PC-9 (cell line): ENCODE results near the gene FLT3. TPM values are rescaled to one million over a fixed set of nuclear protein-coding genes. Genes with fewer than 3 reads are reported as not detected.
"Not testable (repeated sequence)": the region's sequence is repeated elsewhere in the genome, so short reads cannot be mapped to it uniquely, and the experiment has no call there.

ENCODE experiments used
- BruUV-seq: library from RNA; stranded (reverse); fragments of 400-500 nt; replicated peaks from 2 replicates; lab custom pipeline; 2021; lab: Mats Ljungman, UMichigan
- CTCF ChIA-PET: fragments of 300-600 bp; sonication (Branson Sonifier 250); formaldehyde crosslinking; loops from one replicate; lab custom pipeline; 2022; ENCODE audit warnings: antibody characterized with exemption; lab: Charles Lee
- POLR2A ChIA-PET: fragments of 300-600 bp; sonication (Branson Sonifier 250); formaldehyde crosslinking; loops from one replicate; lab custom pipeline; 2022; ENCODE audit warnings: antibody characterized with exemption; ENCODE audit not compliant: unreplicated experiment; lab: Charles Lee
- DNase-seq, 2 experiments: peaks; one replicate each; pipeline versions ENCODE4 v3.0.0 to v3.0.0-alpha.2; 2015 to 2022; ENCODE audit warnings: mixed read lengths in 1 of 2
- H2AFZ ChIP-seq: fragments of 200-600 bp; sonication (generic); 2 replicates; pipeline ENCODE4 v1.8.1; 2017; ENCODE audit warnings: antibody characterized with exemption
- H3F3A ChIP-seq: fragments of 200-600 bp; sonication (generic); 2 replicates; pipeline ENCODE4 v1.8.1; 2017; ENCODE audit warnings: antibody characterized with exemption, mild to moderate bottlenecking, low read depth; ENCODE audit not compliant: insufficient read depth
- H3K27ac ChIP-seq: fragments of 200-600 bp; sonication (generic); 2 replicates; pipeline ENCODE4 v1.6.1; 2016; ENCODE audit warnings: mixed run types
- H3K27me3 ChIP-seq: fragments of 200-600 bp; sonication (generic); 2 replicates; pipeline ENCODE4 v1.6.1; 2016; ENCODE audit warnings: low read depth, mixed run types; ENCODE audit not compliant: insufficient read depth
- H3K36me3 ChIP-seq: fragments of 200-600 bp; sonication (generic); 2 replicates; pipeline ENCODE4 v1.6.1; 2016; ENCODE audit warnings: low read depth, mixed run types
- H3K4me1 ChIP-seq: fragments of 200-600 bp; sonication (generic); replicated peaks from 2 replicates; pipeline ENCODE4 v1.6.1; 2016; ENCODE audit warnings: mixed run types; ENCODE audit not compliant: insufficient read depth
- H3K4me2 ChIP-seq: fragments of 200-600 bp; sonication (generic); 2 replicates; pipeline ENCODE4 v1.6.1; 2017; ENCODE audit warnings: mixed run types
- H3K4me3 ChIP-seq: fragments of 200-600 bp; sonication (generic); 2 replicates; pipeline ENCODE4 v1.6.1; 2016; ENCODE audit warnings: mixed run types
- H3K79me2 ChIP-seq: fragments of 200-600 bp; sonication (generic); 2 replicates; pipeline ENCODE4 v1.6.1; 2017; ENCODE audit warnings: low read depth, mixed run types
- H3K9me2 ChIP-seq: fragments of 200-600 bp; sonication (generic); 2 replicates; pipeline ENCODE4 v1.8.1; 2017; ENCODE audit warnings: mild to moderate bottlenecking; ENCODE audit not compliant: insufficient read depth
- H3K9me3 ChIP-seq: fragments of 200-600 bp; sonication (generic); 2 replicates; pipeline ENCODE4 v1.8.1; 2016; ENCODE audit warnings: low read depth; ENCODE audit not compliant: insufficient read depth
- H4K20me1 ChIP-seq: fragments of 200-600 bp; sonication (generic); 2 replicates; pipeline ENCODE4 v1.8.1; 2017; ENCODE audit not compliant: insufficient read depth
- EZH2 ChIP-seq: fragments of 200-600 bp; sonication (generic); IDR thresholded peaks from 2 replicates; pipeline ENCODE4 v1.8.0; 2017; ENCODE audit warnings: antibody characterized with exemption, low read depth
- intact Hi-C: fragments of 100-400 bp; cut with micrococcal nuclease; formaldehyde crosslinking; loops from one replicate; pipeline ENCODE4 v1.10.0; 2022; ENCODE audit not compliant: unreplicated experiment
- total RNA-seq: library from RNA; stranded (reverse); gene quantifications from 2 replicates; pipeline ENCODE4 v1.2.3, GENCODE V29; 2021
- TF ChIP-seq, protein P1 (sequence below): fragments of 200-600 bp; sonication (generic); conservative IDR thresholded peaks from 2 replicates; pipeline ENCODE4 v1.6.1; 2017; ENCODE audit warnings: mixed run types, antibody characterized with exemption, mild to moderate bottlenecking, moderate library complexity

Gene FLT3
- total RNA-seq, 1 experiment from 2014 or later: not detected

DNA sequence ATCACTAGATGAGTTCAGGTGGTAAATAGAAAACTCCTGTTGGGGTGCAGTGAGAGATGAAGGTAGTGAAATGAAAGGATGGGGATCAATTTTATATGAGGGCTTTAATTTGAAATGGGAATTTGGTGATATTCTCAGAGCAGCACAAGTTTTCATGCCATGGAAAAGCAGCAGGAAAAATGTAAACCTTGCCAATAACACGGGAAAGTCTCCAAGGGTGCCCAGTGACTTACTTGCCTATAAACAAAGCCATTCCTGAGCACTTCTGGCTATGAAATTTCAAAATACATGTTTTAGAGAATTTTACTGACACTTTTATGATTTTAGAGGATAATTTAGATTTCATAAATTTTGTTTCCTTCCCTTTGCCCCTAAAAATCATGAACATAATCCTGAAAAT is 16.4 kb upstream of the FLT3 start:
- CTCF ChIA-PET: no interaction called here
- DNase-seq: no peak
- Histone ChIP-seq H3K9me2 (no peaks in the 10 kb centered on the region), H3K4me2 (no peak overlapping the region), H4K20me1 (no peaks in the 10 kb centered on the region), H3K4me1 (no peaks in the 10 kb centered on the region), H3K4me3 (no peak overlapping the region), H3K79me2 (no peaks in the 10 kb centered on the region), H3K36me3 (no peaks in the 10 kb centered on the region), H2AFZ (no peak overlapping the region), H3F3A (no peaks in the 10 kb centered on the region), H3K27me3 (0 out of 2 replicates have a peak, but pooled peaks cover 5% of the 10 kb centered on the region), H3K9me3 (no peaks in the 10 kb centered on the region), H3K27ac (no peak overlapping the region)
- no TSS peak for BruUV-seq
- intact Hi-C loops: no loop called here
- POLR2A ChIA-PET: no interaction called here
- TF ChIP-seq, protein P1, sequence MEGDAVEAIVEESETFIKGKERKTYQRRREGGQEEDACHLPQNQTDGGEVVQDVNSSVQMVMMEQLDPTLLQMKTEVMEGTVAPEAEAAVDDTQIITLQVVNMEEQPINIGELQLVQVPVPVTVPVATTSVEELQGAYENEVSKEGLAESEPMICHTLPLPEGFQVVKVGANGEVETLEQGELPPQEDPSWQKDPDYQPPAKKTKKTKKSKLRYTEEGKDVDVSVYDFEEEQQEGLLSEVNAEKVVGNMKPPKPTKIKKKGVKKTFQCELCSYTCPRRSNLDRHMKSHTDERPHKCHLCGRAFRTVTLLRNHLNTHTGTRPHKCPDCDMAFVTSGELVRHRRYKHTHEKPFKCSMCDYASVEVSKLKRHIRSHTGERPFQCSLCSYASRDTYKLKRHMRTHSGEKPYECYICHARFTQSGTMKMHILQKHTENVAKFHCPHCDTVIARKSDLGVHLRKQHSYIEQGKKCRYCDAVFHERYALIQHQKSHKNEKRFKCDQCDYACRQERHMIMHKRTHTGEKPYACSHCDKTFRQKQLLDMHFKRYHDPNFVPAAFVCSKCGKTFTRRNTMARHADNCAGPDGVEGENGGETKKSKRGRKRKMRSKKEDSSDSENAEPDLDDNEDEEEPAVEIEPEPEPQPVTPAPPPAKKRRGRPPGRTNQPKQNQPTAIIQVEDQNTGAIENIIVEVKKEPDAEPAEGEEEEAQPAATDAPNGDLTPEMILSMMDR: no peak
- no peak for TF ChIP-seq EZH2

DNA sequence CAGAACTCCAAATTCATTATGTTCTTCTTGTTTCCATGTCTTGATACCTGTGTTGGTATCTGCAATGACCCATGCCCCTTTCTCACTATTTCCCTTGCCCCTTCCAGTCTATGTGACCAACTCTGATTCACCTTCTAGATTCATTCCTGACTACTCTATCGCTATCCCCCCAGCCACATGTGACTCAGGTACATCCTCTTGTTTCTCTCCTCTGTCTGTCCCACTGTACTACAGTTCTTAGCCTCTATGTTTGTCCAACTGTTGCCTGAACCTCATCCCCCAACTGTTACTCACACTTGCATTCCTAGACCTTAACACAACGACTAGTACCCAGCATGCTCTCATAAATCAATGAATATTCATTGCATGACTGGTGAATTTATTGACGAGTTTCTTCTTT is 10.0 kb upstream of the FLT3 start:
- no peak for DNase-seq
- Histone ChIP-seq H3K4me3 (no peak overlapping the region), H3F3A (no peaks in the 10 kb centered on the region), H4K20me1 (no peaks in the 10 kb centered on the region), H3K36me3 (no peaks in the 10 kb centered on the region), H3K9me3 (no peaks in the 10 kb centered on the region), H3K27ac (no peak overlapping the region), H3K9me2 (no peaks in the 10 kb centered on the region), H3K4me2 (no peak overlapping the region), H3K27me3 (peaks cover 32% of the 10 kb centered on the region), H3K4me1 (no peaks in the 10 kb centered on the region), H3K79me2 (no peaks in the 10 kb centered on the region), H2AFZ (no peak overlapping the region)
- no peak for TF ChIP-seq EZH2
- TF ChIP-seq, protein P1: no peak
- BruUV-seq: no TSS peak
- ChIA-PET POLR2A (no interaction called here), CTCF (no interaction called here)
- intact Hi-C loops: no loop called here

DNA sequence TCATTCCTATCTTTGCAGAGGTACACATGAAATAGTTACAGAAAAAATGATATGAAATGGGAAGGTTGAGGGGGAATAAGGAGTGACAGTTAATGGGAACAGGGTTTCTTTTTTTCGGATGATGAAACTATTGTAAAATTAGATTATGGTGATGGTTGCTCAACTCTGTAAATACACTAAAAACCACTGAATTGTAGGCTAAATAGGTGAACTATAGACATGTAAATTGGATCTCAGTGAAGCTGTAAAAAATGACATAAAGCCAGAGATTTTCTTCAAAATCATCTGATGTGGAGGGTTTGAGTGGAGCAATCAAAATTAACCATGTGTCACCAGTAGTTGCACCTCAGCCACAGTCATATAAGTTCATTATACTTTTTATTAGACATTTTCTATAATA is 6.6 kb upstream of the FLT3 start:
- H4K20me1 ChIP-seq: no peaks in the 10 kb centered on the region
- H3K27ac ChIP-seq: no peak overlapping the region
- H3K36me3 ChIP-seq: no peaks in the 10 kb centered on the region
- peaks cover 67% of the 10 kb centered on the region for H3K27me3 ChIP-seq
- H3F3A ChIP-seq: no peaks in the 10 kb centered on the region
- ChIA-PET POLR2A (no interaction called here), CTCF (no interaction called here)
- BruUV-seq: no TSS peak
- H2AFZ ChIP-seq: no peak overlapping the region
- H3K4me1 ChIP-seq: no peaks in the 10 kb centered on the region
- no peak for TF ChIP-seq EZH2
- TF ChIP-seq, protein P1: no peak
- no peaks in the 10 kb centered on the region for H3K9me3 ChIP-seq
- no peak overlapping the region for H3K4me2 ChIP-seq
- no peaks in the 10 kb centered on the region for H3K9me2 ChIP-seq
- intact Hi-C loops: no loop called here
- no peak overlapping the region for H3K4me3 ChIP-seq
- no peaks in the 10 kb centered on the region for H3K79me2 ChIP-seq
- no peak for DNase-seq

DNA sequence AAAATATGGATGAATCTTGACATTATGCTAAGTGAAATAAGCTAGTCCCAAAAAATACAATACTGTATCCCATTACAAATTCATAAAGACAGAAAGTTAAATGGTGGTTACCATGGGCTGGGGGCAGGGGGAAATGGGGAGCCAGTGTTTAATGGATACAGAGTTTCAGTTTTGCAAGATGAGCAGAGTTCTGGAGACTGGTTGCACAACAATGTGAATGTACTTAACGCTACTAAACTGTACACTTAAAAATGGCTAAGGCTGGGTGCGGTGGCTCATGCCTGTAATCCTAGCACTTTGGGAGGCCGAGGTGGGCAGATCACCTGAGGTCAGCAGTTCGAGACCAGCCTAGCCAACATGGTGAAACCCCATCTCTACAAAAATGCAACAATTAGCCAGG is 1.5 kb upstream of the FLT3 start:
- H3K4me1 ChIP-seq, H3K9me2 ChIP-seq, H3K79me2 ChIP-seq, DNase-seq, H2AFZ ChIP-seq, intact Hi-C loops, H3K4me3 ChIP-seq, H4K20me1 ChIP-seq, H3K9me3 ChIP-seq, H3K27ac ChIP-seq, H3F3A ChIP-seq, H3K36me3 ChIP-seq, BruUV-seq, H3K4me2 ChIP-seq, CTCF ChIA-PET: not testable (repeated sequence)
- POLR2A ChIA-PET: interaction anchor here (0.7 kb wide), 1 partner anchor 137 kb away, joined by 3 read pairs; no protein-coding TSS in a partner anchor
- peaks cover 69% of the 10 kb centered on the region for H3K27me3 ChIP-seq
